Measurements from ENCODE around the gene CEACAM18. TPM values are rescaled to one million over a fixed set of nuclear protein-coding genes. Genes with fewer than 3 reads are reported as not detected.
A peak's percentile ranks its signal among the peaks of the same experiment; 100 is the strongest.

CEACAM18 gene
- total RNA-seq, 2 donors from 2014 or later: not detected

DNA sequence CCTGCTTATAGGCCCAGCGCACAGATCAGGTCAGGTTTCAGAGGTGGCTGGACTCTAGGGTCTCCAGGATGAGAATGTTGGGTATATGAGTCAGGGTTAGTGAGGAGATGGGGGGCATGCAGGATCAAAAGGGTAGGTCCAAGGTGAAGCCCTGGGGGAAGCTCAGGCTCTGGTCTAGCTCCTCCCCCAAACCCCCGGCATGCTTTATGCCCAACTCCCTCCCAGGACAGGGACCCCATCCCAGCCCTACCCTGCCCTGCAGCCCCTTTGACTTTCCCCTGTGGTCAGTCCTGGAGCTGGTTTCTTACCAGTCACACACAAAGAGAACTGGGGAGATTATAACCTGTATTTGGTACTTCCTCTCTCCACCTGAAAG is 9.8 kb upstream of the CEACAM18 start:
- no peak for DNase-seq (ENCODE audit: low spot score)
- peaks cover 4 to 17% of the 10 kb centered on the region in 2 donors for H3K4me1 Mint-ChIP-seq (ENCODE audit: low read depth in 2 of 2)
- no peaks in the 10 kb centered on the region for H3K9me3 Mint-ChIP-seq
- no peaks in the 10 kb centered on the region for H3K36me3 Mint-ChIP-seq
- ATAC-seq: no peak
- no peak overlapping the region for H3K4me3 Mint-ChIP-seq
- H3K27me3 Mint-ChIP-seq: peaks cover 42 to 43% of the 10 kb centered on the region in 2 donors
- no peak overlapping the region for H3K27ac Mint-ChIP-seq

DNA sequence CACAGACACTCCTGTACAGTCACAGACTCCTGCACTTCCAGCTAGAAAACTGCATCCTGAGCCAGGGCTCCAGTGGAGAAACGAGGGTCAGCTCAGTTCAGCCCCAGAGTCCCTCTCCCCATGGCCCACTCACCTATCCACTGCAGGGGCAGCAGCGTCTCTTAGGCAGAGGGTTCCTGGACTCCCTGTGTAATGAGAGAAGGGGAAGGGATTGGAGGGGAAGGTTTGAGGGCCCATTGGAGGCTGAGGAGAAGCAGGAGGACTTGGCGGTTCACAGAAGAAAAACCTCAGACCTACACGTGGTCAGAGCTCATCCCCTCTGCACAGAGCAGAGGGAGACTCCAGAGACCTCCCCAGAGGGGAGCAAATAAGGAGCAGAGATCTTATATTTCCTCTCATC is 9.2 kb upstream of the CEACAM18 start:
- DNase-seq (ENCODE audit: low spot score): peak; percentile 54
- H3K4me3 Mint-ChIP-seq: no peak overlapping the region
- peaks cover 39 to 45% of the 10 kb centered on the region in 2 donors for H3K27me3 Mint-ChIP-seq
- no peaks in the 10 kb centered on the region for H3K36me3 Mint-ChIP-seq
- ATAC-seq: peak; percentile 11 to 38
- no peaks in the 10 kb centered on the region for H3K9me3 Mint-ChIP-seq
- no peak overlapping the region for H3K27ac Mint-ChIP-seq
- H3K4me1 Mint-ChIP-seq (ENCODE audit: low read depth in 2 of 2): peaks cover 3 to 14% of the 10 kb centered on the region in 2 donors

DNA sequence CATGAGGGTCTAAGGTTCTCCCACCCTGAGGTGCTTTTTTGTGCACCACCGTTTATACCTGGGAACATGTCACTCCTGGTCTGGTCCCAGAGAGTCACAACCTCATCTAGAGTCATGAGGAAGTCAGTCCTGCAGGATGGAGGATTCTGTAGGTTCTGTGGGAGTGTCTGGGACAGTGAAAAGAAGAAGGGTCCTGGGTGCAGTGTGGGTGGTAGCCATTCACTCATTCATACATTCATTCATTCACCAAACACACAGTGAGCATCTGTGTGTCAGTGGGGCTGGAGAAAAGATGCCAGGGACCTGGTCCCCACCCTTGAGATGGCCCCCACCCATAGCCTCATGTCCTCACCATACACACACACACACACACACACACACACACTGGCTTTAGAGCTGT is 8.7 kb upstream of the CEACAM18 start:
- Mint-ChIP-seq H3K27me3 (peaks cover 39 to 47% of the 10 kb centered on the region in 2 donors), H3K4me3 (no peak overlapping the region), H3K36me3 (no peaks in the 10 kb centered on the region), H3K27ac (no peak overlapping the region), H3K9me3 (no peaks in the 10 kb centered on the region), H3K4me1 (ENCODE audit: low read depth in 2 of 2) (peaks cover 0 to 11% of the 10 kb centered on the region in 2 donors)
- ATAC-seq: peak in 1 of 2 donors; percentile 24
- peak; percentile 29 for DNase-seq (ENCODE audit: low spot score)

DNA sequence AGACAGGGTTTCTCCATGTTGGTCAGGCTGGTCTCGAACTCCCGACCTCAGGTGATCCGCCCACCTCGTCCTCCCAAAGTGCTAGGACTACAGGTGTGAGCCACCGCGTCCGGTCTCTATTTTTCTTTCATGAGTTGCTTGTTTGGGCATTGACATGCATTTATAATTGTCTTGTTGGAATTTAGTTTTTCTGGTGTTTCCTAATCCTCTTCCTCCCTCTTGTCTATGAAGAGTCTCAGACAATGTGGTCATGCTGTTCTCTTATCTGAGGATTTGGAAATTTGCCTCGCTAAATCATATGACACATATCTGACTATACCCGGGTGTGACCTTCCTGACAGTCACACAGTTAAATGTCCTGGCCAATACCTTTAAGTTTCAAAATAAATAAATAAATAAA is 7.4 kb upstream of the CEACAM18 start:
- ATAC-seq (no peak), DNase-seq (ENCODE audit: low spot score) (no peak)
- Mint-ChIP-seq H3K36me3 (no peaks in the 10 kb centered on the region), H3K4me1 (ENCODE audit: low read depth in 2 of 2) (peaks cover 0 to 8% of the 10 kb centered on the region in 2 donors), H3K27me3 (peaks cover 30 to 43% of the 10 kb centered on the region in 2 donors), H3K4me3 (no peak overlapping the region), H3K27ac (no peak overlapping the region), H3K9me3 (no peaks in the 10 kb centered on the region)

DNA sequence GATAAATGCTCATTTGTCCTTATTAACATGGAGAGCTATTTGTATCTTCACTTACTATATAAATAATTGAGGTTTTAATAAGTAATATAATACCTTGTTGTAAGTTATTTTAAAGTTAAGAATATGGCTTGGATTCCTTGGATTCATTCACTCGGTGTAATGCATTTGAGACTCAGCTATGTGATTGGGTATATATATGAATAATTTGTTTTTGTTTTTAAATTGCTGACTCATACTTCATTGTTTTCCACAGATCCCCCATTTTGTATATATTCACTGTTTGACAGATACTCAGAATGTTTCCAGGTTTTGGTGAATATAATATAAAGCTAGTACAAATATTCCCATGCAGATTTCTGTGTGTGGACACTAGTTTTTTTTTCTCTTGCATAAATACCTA is 6.8 kb upstream of the CEACAM18 start:
- no peak overlapping the region for H3K4me3 Mint-ChIP-seq
- H3K36me3 Mint-ChIP-seq: no peaks in the 10 kb centered on the region
- H3K27ac Mint-ChIP-seq: no peak overlapping the region
- H3K4me1 Mint-ChIP-seq (ENCODE audit: low read depth in 2 of 2): peaks cover 0 to 8% of the 10 kb centered on the region in 2 donors
- ATAC-seq (no peak), DNase-seq (ENCODE audit: low spot score) (no peak)
- no peaks in the 10 kb centered on the region for H3K9me3 Mint-ChIP-seq
- peaks cover 24 to 37% of the 10 kb centered on the region in 2 donors for H3K27me3 Mint-ChIP-seq

DNA sequence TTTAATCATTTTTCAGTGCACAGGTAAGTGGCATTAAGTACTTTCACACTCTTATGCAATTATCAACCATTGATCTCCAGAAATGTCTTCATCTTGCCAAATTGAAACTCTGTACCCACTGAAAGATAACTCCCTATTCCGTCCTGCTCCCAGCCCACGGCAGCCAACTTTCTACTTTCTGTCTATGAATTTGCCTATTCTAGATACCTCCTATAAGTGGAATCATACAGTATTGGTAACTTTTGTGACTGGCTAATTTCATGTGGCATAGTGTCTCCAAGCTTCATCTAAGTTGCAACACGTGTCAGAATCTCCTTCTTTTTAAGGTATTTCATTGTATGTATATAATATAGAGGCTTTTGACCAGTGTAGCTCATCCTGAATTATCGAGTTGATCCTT is 5.7 kb upstream of the CEACAM18 start:
- no peaks in the 10 kb centered on the region for H3K9me3 Mint-ChIP-seq
- H3K4me3 Mint-ChIP-seq: no peak overlapping the region
- ATAC-seq (no peak), DNase-seq (ENCODE audit: low spot score) (no peak)
- H3K36me3 Mint-ChIP-seq: no peaks in the 10 kb centered on the region
- peaks cover 28 to 33% of the 10 kb centered on the region in 2 donors for H3K27me3 Mint-ChIP-seq
- peaks cover 0 to 8% of the 10 kb centered on the region in 2 donors for H3K4me1 Mint-ChIP-seq (ENCODE audit: low read depth in 2 of 2)
- H3K27ac Mint-ChIP-seq: no peak overlapping the region

DNA sequence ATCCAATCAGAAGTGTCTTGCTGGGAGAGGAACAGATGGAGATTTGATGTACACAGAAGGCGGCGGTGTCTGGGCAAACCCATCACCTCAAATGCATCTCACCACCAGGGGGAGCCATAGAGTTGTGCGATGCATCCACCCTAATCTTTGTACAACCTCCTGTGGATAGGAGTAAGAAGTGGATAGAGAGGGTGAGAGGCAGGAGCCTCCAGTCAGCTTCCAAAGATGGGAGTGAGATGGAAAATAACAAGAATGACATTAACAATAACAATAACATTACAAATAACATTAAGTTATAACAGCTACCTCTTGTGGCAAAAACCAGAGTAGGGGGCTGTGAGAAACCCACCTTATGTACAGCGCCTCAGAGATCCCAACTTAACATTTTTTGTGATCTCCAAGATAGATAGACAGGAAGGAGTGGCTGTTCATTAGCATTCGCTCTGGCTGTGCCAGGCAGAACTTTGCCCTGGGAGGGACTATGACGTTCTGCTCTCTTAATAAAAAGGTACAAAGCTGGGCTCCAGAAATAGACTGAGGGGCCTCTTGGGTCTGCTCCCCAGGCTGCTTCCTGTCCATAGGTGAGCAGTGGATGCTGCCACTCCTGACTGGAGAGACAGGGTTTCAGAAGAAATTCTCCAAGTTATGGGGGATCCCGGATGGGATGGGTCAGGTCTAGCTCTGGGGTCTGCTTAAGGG is 5.2 kb upstream of the CEACAM18 start:
- Mint-ChIP-seq H3K4me3 (no peak overlapping the region), H3K36me3 (no peaks in the 10 kb centered on the region), H3K27ac (no peak overlapping the region), H3K9me3 (no peaks in the 10 kb centered on the region), H3K27me3 (peaks cover 31 to 32% of the 10 kb centered on the region in 2 donors), H3K4me1 (ENCODE audit: low read depth in 2 of 2) (peaks cover 0 to 8% of the 10 kb centered on the region in 2 donors)
- DNase-seq (ENCODE audit: low spot score) (peak; percentile 85), ATAC-seq (peak; percentile 70 to 73)

DNA sequence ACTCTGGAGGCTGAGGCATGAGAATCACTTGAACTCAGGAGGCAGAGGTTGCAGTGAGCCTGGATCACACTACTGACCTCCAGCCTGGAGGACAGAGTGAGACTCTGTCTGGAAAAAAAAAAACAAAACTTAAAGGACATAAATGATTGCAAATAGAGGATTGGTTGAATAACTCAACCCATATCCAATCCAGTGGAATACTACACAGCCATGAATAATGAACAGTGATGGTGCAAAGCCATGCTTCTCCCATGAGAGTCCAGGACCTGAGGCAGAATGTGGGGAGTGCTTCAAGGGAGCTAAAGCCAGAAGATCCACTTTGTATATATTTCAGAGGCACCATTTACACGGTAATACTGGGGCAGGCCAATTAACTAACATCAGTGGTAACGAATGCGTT is 2.2 kb upstream of the CEACAM18 start:
- Mint-ChIP-seq H3K36me3 (no peaks in the 10 kb centered on the region), H3K27ac (no peak overlapping the region), H3K4me1 (ENCODE audit: low read depth in 2 of 2) (peaks cover 4 to 8% of the 10 kb centered on the region in 2 donors), H3K4me3 (no peak overlapping the region), H3K27me3 (peaks cover 39 to 45% of the 10 kb centered on the region in 2 donors), H3K9me3 (no peaks in the 10 kb centered on the region)
- DNase-seq (ENCODE audit: low spot score) (no peak), ATAC-seq (no peak)

DNA sequence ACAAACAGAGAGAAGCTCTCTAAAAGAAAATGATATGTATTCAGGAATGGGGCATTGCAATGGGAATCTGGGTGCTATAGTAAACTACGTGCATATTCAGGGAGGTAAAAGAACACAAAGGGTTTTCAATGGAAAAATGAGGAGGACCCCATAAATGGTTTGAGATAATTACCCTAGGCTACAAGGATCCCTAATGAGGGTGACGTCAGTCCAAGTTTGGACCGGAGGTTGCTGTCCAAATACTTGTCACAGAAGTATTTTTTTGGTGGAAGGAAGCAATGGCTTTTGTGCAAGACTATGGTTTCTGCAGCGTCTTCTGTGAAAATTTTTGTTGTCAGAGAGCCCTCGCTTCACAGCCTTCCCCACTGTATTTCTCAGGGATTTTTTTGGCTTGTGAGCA is 995 bp upstream of the CEACAM18 start:
- DNase-seq (ENCODE audit: low spot score): peak; percentile 6
- Mint-ChIP-seq H3K4me1 (ENCODE audit: low read depth in 2 of 2) (peaks cover 4 to 7% of the 10 kb centered on the region in 2 donors), H3K27ac (no peak overlapping the region), H3K27me3 (peaks cover 42 to 49% of the 10 kb centered on the region in 2 donors), H3K36me3 (no peaks in the 10 kb centered on the region), H3K4me3 (no peak overlapping the region), H3K9me3 (no peaks in the 10 kb centered on the region)
- no peak for ATAC-seq

DNA sequence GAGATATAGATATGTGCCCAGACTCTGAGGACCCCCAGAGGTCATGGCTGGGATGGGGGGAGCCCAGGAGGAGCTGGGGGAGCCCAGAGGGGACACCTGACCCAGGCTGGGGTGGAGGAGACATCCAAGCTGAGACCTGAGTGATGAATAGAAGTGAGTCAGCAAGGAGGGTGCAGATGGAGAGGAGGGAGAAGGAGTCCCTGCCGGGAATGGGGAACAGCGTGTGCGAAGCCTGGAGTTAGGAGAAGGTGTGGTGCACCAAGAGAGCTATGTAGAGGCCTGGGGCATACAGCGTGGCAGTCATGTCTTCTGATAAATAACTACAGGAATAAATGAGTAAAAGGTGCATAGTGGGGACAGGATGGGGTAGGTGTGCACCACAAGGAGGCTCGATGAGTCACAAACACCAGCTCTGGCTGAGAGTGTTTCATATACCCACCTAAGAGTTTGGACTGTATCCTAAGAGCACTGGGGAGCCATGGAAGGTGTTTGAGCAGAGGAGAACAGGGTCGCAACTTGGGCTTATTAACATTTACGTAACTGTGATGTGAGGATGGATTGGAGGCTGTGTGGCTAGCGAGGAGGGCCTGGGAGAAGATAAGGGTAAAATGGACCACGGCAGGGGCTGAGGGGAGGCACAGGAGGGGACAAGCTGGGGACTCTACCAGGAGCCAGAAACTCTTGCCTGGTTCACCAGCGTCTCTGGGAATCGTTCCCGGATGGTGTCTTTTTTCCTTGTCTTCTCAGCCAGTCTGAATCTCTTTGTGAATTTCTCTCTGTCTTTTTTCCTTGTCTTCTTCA is 1.4 kb downstream of the CEACAM18 start:
- Mint-ChIP-seq H3K27ac (no peak overlapping the region), H3K36me3 (no peaks in the 10 kb centered on the region), H3K9me3 (no peaks in the 10 kb centered on the region), H3K4me3 (no peak overlapping the region), H3K27me3 (peaks cover 36 to 47% of the 10 kb centered on the region in 2 donors), H3K4me1 (ENCODE audit: low read depth in 2 of 2) (peaks cover 0 to 4% of the 10 kb centered on the region in 2 donors)
- no peak for ATAC-seq
- peak; percentile 50 for DNase-seq (ENCODE audit: low spot score)

DNA sequence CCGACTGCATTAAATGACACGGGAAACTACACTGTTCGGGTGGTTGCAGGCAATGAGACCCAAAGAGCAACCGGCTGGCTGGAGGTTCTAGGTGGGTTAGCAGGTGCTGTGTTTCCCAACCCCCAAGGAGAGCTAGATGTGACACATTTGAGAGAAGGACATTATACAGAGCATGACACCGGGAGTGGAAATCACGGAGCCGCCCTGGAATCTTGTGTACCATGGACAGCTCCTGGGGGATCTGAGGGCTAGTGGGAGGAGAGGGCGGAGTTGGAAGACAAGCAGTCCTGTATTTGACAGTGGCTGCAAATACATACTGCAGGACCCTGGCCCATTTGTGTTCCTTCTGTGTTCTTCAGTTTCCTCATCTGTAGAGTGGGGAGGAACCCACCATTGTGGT is 2.3 kb downstream of the CEACAM18 start:
- Mint-ChIP-seq H3K9me3 (no peaks in the 10 kb centered on the region), H3K4me3 (no peak overlapping the region), H3K27me3 (peaks cover 41 to 50% of the 10 kb centered on the region in 2 donors), H3K36me3 (no peaks in the 10 kb centered on the region), H3K4me1 (ENCODE audit: low read depth in 2 of 2) (peaks cover 0 to 4% of the 10 kb centered on the region in 2 donors), H3K27ac (no peak overlapping the region)
- ATAC-seq: no peak
- DNase-seq (ENCODE audit: low spot score): peak; percentile 35

DNA sequence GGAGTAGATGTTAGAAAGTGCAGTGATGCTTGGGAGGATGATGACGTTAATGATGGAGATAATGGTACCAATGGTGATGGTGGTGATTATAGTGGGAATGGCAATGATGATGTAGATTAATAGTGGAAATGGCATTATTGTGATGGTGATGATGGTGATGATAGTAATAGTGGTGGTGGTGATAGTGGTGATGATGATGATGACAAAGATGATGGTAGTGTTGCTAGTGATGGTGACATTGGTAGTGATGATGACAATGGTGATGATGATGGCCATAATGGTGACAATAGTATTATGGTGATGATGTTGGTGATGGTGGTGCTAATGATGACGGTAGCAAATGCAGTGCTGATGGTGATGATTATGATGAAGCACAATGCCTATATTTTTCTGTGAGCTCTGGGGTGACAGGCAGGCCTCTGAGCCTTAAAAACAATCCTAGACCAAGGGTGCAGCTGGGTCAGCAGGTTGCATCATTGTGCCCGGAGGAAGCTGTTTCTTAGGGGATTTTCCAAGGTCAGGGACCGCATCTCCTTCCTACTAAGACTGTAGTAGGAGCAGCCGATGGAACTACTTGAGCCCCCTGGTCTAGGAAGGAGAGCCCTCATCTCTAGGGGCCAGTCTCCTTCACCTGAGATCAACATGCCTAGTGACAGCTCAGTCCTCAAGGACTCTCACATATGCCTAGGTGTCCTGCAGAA is 7.8 kb downstream of the CEACAM18 start:
- no peak overlapping the region for H3K4me3 Mint-ChIP-seq
- no peaks in the 10 kb centered on the region for H3K4me1 Mint-ChIP-seq (ENCODE audit: low read depth in 2 of 2)
- H3K27ac Mint-ChIP-seq: no peak overlapping the region
- no peak for ATAC-seq
- H3K27me3 Mint-ChIP-seq: peaks cover 22 to 39% of the 10 kb centered on the region in 2 donors
- no peaks in the 10 kb centered on the region for H3K36me3 Mint-ChIP-seq
- H3K9me3 Mint-ChIP-seq: peaks cover 4% of the 10 kb centered on the region
- no peak for DNase-seq (ENCODE audit: low spot score)

DNA sequence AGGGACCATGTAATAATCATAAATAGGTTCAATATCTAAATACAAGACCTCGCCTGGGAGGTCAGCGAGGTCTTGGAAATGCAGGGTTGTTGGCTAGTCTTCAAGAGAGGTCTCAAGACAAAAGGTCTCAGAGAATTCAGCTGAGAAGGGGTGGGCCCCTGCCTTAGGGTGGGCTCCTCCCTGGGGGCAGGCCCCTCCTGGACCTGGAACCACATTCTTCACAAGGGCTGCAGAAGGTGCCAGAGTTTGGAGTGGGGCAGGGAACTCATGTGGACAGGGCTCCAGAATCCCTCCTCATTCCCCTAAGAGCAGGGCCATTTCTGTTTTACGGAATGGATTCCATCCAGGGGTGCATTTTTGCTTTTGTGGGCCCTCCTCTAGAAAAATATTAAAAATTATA is 10.2 kb downstream of the CEACAM18 start:
- Mint-ChIP-seq H3K4me1 (ENCODE audit: low read depth in 2 of 2) (no peaks in the 10 kb centered on the region), H3K9me3 (peaks cover 4% of the 10 kb centered on the region), H3K36me3 (no peaks in the 10 kb centered on the region), H3K4me3 (no peak overlapping the region), H3K27ac (no peak overlapping the region), H3K27me3 (peaks cover 28 to 33% of the 10 kb centered on the region in 2 donors)
- ATAC-seq (no peak), DNase-seq (ENCODE audit: low spot score) (peak; percentile 35)

DNA sequence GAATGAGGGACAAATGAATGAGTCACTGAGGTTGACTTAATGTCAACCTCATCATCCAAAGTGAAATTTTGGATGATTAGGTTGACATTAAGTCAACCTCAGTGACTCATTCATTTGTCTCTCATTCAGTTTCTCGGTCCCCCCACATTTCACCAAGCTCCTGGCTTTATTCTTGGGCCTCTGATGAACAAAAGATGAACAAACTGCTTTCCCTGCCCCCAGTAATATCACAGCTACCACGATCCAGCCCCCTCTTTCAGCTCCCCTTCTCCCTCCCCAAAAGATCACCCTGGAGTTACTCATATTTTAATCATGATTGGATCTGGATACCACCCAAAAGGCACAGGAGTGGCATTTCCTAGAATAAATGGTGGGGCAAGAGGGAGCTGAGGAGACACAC is 10.8 kb downstream of the CEACAM18 start:
- ATAC-seq (no peak), DNase-seq (ENCODE audit: low spot score) (no peak)
- no peak overlapping the region for H3K4me3 Mint-ChIP-seq

More for the DNA sequence above, 10.8 kb downstream of the CEACAM18 start:
- H3K27me3 Mint-ChIP-seq: peaks cover 33 to 37% of the 10 kb centered on the region in 2 donors
- H3K36me3 Mint-ChIP-seq: no peaks in the 10 kb centered on the region
- no peaks in the 10 kb centered on the region for H3K4me1 Mint-ChIP-seq (ENCODE audit: low read depth in 2 of 2)
- no peak overlapping the region for H3K27ac Mint-ChIP-seq
- H3K9me3 Mint-ChIP-seq: peaks cover 10% of the 10 kb centered on the region
